Measurements from ENCODE around the gene USP10. TPM values are rescaled to one million over a fixed set of nuclear protein-coding genes. Genes with fewer than 3 reads are reported as not detected.
"Not testable (repeated sequence)": the region's sequence is repeated elsewhere in the genome, so short reads cannot be mapped to it uniquely, and the experiment has no call there.

The USP10 gene
- total RNA-seq, 5 donors from 2014 or later (not counting 1 experiment from before 2014, with no cell fraction given) = 80.4 to 122 (median 104) TPM

GRCh38 chr16:84683691-84684591, 15.9 kb upstream of the USP10 start:
- H3K36me3 Mint-ChIP-seq = no peaks in the 10 kb centered on the region
- Histone ChIP-seq H3K4me3 (ENCODE audit: control insufficient read depth in 1 of 2, extremely low read depth in 1 of 2, low read length in 1 of 2) (no peak overlapping the region), H3K36me3 (ENCODE audit: control insufficient read depth in 2 of 2, extremely low read depth in 1 of 2, insufficient read depth in 1 of 2, low read length in 1 of 2) (no peaks in the 10 kb centered on the region), H3K27ac (ENCODE audit: low read length) (no peak overlapping the region), H3K27me3 (replicated peaks in 1 of 2; ENCODE audit: control insufficient read depth in 2 of 2, extremely low read depth in 1 of 2, insufficient read depth in 2 of 2, low read length in 1 of 2) (peaks cover 0 to 6% of the 10 kb centered on the region in 2 experiments), H3K4me1 (ENCODE audit: control insufficient read depth in 1 of 2, extremely low read depth in 1 of 2, insufficient read depth in 2 of 2, low read length in 2 of 2) (no peaks in the 10 kb centered on the region), H3K9me3 (no peaks in the 10 kb centered on the region)
- 82% methylated on average over 8 of the region's 15 CpGs for WGBS (ENCODE audit: insufficient coverage)
- ATAC-seq (replicated peaks in 1 of 4) (no peak), DNase-seq (no peak)
- no peak overlapping the region for H3K27ac Mint-ChIP-seq
- H3K9me3 Mint-ChIP-seq = no peaks in the 10 kb centered on the region
- peaks cover 0 to 1% (median 0%) of the 10 kb centered on the region in 3 donors for H3K4me1 Mint-ChIP-seq
- no peak overlapping the region for H3K4me3 Mint-ChIP-seq
- peaks cover 10 to 18% of the 10 kb centered on the region in 2 donors for H3K27me3 Mint-ChIP-seq
- CTCF ChIA-PET = interaction anchor here (0.8 to 1.3 kb wide), 2 partner anchors 9 to 42 kb away, joined by 4 read pairs; no protein-coding TSS in a partner anchor
- POLR2A ChIA-PET = no interaction called here

GRCh38 chr16:84684592-84684965, 15.2 kb upstream of the USP10 start:
- no peak overlapping the region for H3K27ac ChIP-seq (ENCODE audit: low read length)
- H3K27me3 Mint-ChIP-seq = peaks cover 10 to 18% of the 10 kb centered on the region in 2 donors
- H3K4me3 Mint-ChIP-seq = no peak overlapping the region
- H3K27me3 ChIP-seq (replicated peaks in 1 of 2; ENCODE audit: control insufficient read depth in 2 of 2, extremely low read depth in 1 of 2, insufficient read depth in 2 of 2, low read length in 1 of 2) = peaks cover 0 to 6% of the 10 kb centered on the region in 2 experiments
- no peaks in the 10 kb centered on the region for H3K36me3 ChIP-seq (ENCODE audit: control insufficient read depth in 2 of 2, extremely low read depth in 1 of 2, insufficient read depth in 1 of 2, low read length in 1 of 2)
- H3K27ac Mint-ChIP-seq = no peak overlapping the region
- no peak overlapping the region for H3K4me3 ChIP-seq (ENCODE audit: control insufficient read depth in 1 of 2, extremely low read depth in 1 of 2, low read length in 1 of 2)
- ATAC-seq (replicated peaks in 1 of 4) = no peak
- H3K9me3 Mint-ChIP-seq = no peaks in the 10 kb centered on the region
- no peak for DNase-seq
- H3K9me3 ChIP-seq = no peaks in the 10 kb centered on the region
- ChIA-PET CTCF (interaction anchor here in 1 of 2 donors (1.3 kb wide), 1 partner anchor 41 kb away, joined by 4 read pairs; no protein-coding TSS in a partner anchor), POLR2A (no interaction called here)
- peaks cover 0 to 1% (median 0%) of the 10 kb centered on the region in 3 donors for H3K4me1 Mint-ChIP-seq
- no peaks in the 10 kb centered on the region for H3K36me3 Mint-ChIP-seq
- WGBS (ENCODE audit: insufficient coverage) = 89% methylated on average over 3 of the region's 4 CpGs
- no peaks in the 10 kb centered on the region for H3K4me1 ChIP-seq (ENCODE audit: control insufficient read depth in 1 of 2, extremely low read depth in 1 of 2, insufficient read depth in 2 of 2, low read length in 2 of 2)

- Histone ChIP-seq H3K4me1 (ENCODE audit: control insufficient read depth in 1 of 2, extremely low read depth in 1 of 2, insufficient read depth in 2 of 2, low read length in 2 of 2) (no peaks in the 10 kb centered on the region), H3K4me3 (ENCODE audit: control insufficient read depth in 1 of 2, extremely low read depth in 1 of 2, low read length in 1 of 2) (no peak overlapping the region), H3K27me3 (replicated peaks in 1 of 2; ENCODE audit: control insufficient read depth in 2 of 2, extremely low read depth in 1 of 2, insufficient read depth in 2 of 2, low read length in 1 of 2) (peaks cover 0 to 9% of the 10 kb centered on the region in 2 experiments), H3K9me3 (no peaks in the 10 kb centered on the region), H3K27ac (ENCODE audit: low read length) (no peak overlapping the region), H3K36me3 (ENCODE audit: control insufficient read depth in 2 of 2, extremely low read depth in 1 of 2, insufficient read depth in 1 of 2, low read length in 1 of 2) (no peaks in the 10 kb centered on the region)
- 83% methylated on average over 6 of the region's 8 CpGs for WGBS (ENCODE audit: insufficient coverage)
- Mint-ChIP-seq H3K27ac (no peak overlapping the region), H3K36me3 (no peaks in the 10 kb centered on the region), H3K4me3 (no peak overlapping the region), H3K4me1 (peaks cover 0 to 1% (median 0%) of the 10 kb centered on the region in 3 donors), H3K27me3 (peaks cover 10 to 19% of the 10 kb centered on the region in 2 donors), H3K9me3 (no peaks in the 10 kb centered on the region)
- ATAC-seq (replicated peaks in 1 of 4) = no peak
- ChIA-PET CTCF (interaction anchor here in 1 of 2 donors (0.5 kb wide), 1 partner anchor 287 kb away, joined by 3 read pairs; no protein-coding TSS in a partner anchor), POLR2A (no interaction called here)
- DNase-seq = no peak
Observed at GRCh38 chr16:84685210-84685609, 14.6 kb upstream of the USP10 start.

- DNase-seq (peak in 1 of 35 experiments; percentile 7), ATAC-seq (replicated peaks in 1 of 4) (no peak)
- Histone ChIP-seq H3K9me3 (no peaks in the 10 kb centered on the region), H3K4me1 (ENCODE audit: control insufficient read depth in 1 of 2, extremely low read depth in 1 of 2, insufficient read depth in 2 of 2, low read length in 2 of 2) (no peaks in the 10 kb centered on the region), H3K27ac (ENCODE audit: low read length) (no peak overlapping the region), H3K27me3 (replicated peaks in 1 of 2; ENCODE audit: control insufficient read depth in 2 of 2, extremely low read depth in 1 of 2, insufficient read depth in 2 of 2, low read length in 1 of 2) (peaks cover 0 to 9% of the 10 kb centered on the region in 2 experiments), H3K36me3 (ENCODE audit: control insufficient read depth in 2 of 2, extremely low read depth in 1 of 2, insufficient read depth in 1 of 2, low read length in 1 of 2) (no peaks in the 10 kb centered on the region), H3K4me3 (ENCODE audit: control insufficient read depth in 1 of 2, extremely low read depth in 1 of 2, low read length in 1 of 2) (no peak overlapping the region)
- Mint-ChIP-seq H3K27ac (no peak overlapping the region), H3K9me3 (no peaks in the 10 kb centered on the region), H3K4me1 (peaks cover 0 to 1% (median 0%) of the 10 kb centered on the region in 3 donors), H3K36me3 (no peaks in the 10 kb centered on the region), H3K27me3 (peaks cover 10 to 15% of the 10 kb centered on the region in 2 donors), H3K4me3 (no peak overlapping the region)
- ChIA-PET POLR2A (no interaction called here), CTCF (no interaction called here)
- WGBS (ENCODE audit: insufficient coverage) = 33% methylated on average over 1 of the region's 6 CpGs
Observed at GRCh38 chr16:84686707-84687298, 13.0 kb upstream of the USP10 start.

- DNase-seq (no peak), ATAC-seq (replicated peaks in 1 of 4) (no peak)
- H3K27me3 Mint-ChIP-seq = peaks cover 10 to 15% of the 10 kb centered on the region in 2 donors
- ChIA-PET CTCF (interaction anchor here in 1 of 2 donors (0.7 kb wide), 1 partner anchor 61 kb away, joined by 4 read pairs; no protein-coding TSS in a partner anchor), POLR2A (interaction anchor here in 1 of 2 donors (0.7 kb wide), 1 partner anchor 33 kb away, joined by 5 read pairs; no protein-coding TSS in a partner anchor)
- peaks cover 0 to 1% (median 0%) of the 10 kb centered on the region in 3 donors for H3K4me1 Mint-ChIP-seq
- no peaks in the 10 kb centered on the region for H3K9me3 ChIP-seq
- no peak overlapping the region for H3K4me3 ChIP-seq (ENCODE audit: control insufficient read depth in 1 of 2, extremely low read depth in 1 of 2, low read length in 1 of 2)
- H3K36me3 Mint-ChIP-seq = no peaks in the 10 kb centered on the region
- WGBS (ENCODE audit: insufficient coverage) = 100% methylated on average over 2 of the region's 6 CpGs
- no peaks in the 10 kb centered on the region for H3K36me3 ChIP-seq (ENCODE audit: control insufficient read depth in 2 of 2, extremely low read depth in 1 of 2, insufficient read depth in 1 of 2, low read length in 1 of 2)
- no peaks in the 10 kb centered on the region for H3K9me3 Mint-ChIP-seq
- H3K27ac ChIP-seq (ENCODE audit: low read length) = no peak overlapping the region
- H3K27ac Mint-ChIP-seq = no peak overlapping the region
- no peak overlapping the region for H3K4me3 Mint-ChIP-seq
- H3K4me1 ChIP-seq (ENCODE audit: control insufficient read depth in 1 of 2, extremely low read depth in 1 of 2, insufficient read depth in 2 of 2, low read length in 2 of 2) = no peaks in the 10 kb centered on the region
- peaks cover 0 to 9% of the 10 kb centered on the region in 2 experiments for H3K27me3 ChIP-seq (replicated peaks in 1 of 2; ENCODE audit: control insufficient read depth in 2 of 2, extremely low read depth in 1 of 2, insufficient read depth in 2 of 2, low read length in 1 of 2)
Observed at GRCh38 chr16:84687715-84688114, 12.1 kb upstream of the USP10 start.

- H3K4me1 ChIP-seq (ENCODE audit: control insufficient read depth in 1 of 2, extremely low read depth in 1 of 2, insufficient read depth in 2 of 2, low read length in 2 of 2); H3K27ac ChIP-seq (ENCODE audit: low read length); POLR2A ChIA-PET; DNase-seq; H3K4me3 ChIP-seq (ENCODE audit: control insufficient read depth in 1 of 2, extremely low read depth in 1 of 2, low read length in 1 of 2); H3K9me3 ChIP-seq; H3K4me3 Mint-ChIP-seq; H3K4me1 Mint-ChIP-seq; ATAC-seq (replicated peaks in 1 of 4); H3K36me3 Mint-ChIP-seq; H3K36me3 ChIP-seq (ENCODE audit: control insufficient read depth in 2 of 2, extremely low read depth in 1 of 2, insufficient read depth in 1 of 2, low read length in 1 of 2); H3K9me3 Mint-ChIP-seq; H3K27ac Mint-ChIP-seq; H3K27me3 ChIP-seq (replicated peaks in 1 of 2; ENCODE audit: control insufficient read depth in 2 of 2, extremely low read depth in 1 of 2, insufficient read depth in 2 of 2, low read length in 1 of 2): not testable (repeated sequence)
- CTCF ChIA-PET = interaction anchor here in 1 of 2 donors (0.7 kb wide), 1 partner anchor 61 kb away, joined by 4 read pairs; no protein-coding TSS in a partner anchor
- WGBS (ENCODE audit: insufficient coverage) = 100% methylated on average over 3 of the region's 4 CpGs
- peaks cover 10 to 15% of the 10 kb centered on the region in 2 donors for H3K27me3 Mint-ChIP-seq
Observed at GRCh38 chr16:84688163-84688562, 11.6 kb upstream of the USP10 start.
